Gastroesophageal sphincter (tissue), 3 donors: Measurements from ENCODE around the gene GNAQ.

Experiments used
- CTCF ChIP-seq, 4 experiments: fragments of 200-600 bp in 2 of 4; fragments of 450-650 bp in 2 of 4; sonication (generic) in 1 of 4; IDR thresholded peaks; one replicate each; pipeline ENCODE4 v1.5.1; 2017 to 2019; ENCODE audit warnings: antibody characterized with exemption in 4 of 4, mild to moderate bottlenecking in 2 of 4, moderate library complexity in 2 of 4
- POLR2A ChIP-seq, 2 donors: fragments of 450-650 bp; IDR thresholded peaks; one replicate each; pipeline ENCODE4 v1.6.1; 2017; ENCODE audit warnings: antibody characterized with exemption in 2 of 2, mild to moderate bottlenecking in 2 of 2, moderate library complexity in 1 of 2

DNA sequence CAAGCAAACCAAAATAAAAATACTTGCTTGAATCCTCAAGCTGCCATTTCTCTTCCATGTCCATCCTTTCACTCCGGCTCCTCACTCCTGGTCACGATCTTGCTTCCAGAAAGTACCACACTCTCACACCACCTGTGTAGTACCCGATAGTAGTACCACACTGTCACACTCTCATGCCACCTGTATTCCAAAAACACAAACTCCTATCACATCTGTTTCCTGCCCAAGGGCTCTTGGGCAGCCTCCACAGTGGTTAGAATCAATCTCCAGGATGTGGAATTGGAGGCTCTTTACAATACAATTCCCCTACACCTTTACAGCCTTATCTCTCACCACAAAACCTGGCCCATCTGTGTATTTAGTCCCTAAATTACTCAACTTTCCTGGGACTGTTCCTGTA is 130.6 kb downstream of the GNAQ start:
- no peak for TF ChIP-seq POLR2A (IDR thresholded peaks at IDR 0.05)
- no peak for TF ChIP-seq CTCF (IDR thresholded peaks at IDR 0.05)
